A673 (cell line): ENCODE data around the gene MARK2. TPM values are rescaled to one million over a fixed set of nuclear protein-coding genes. Genes with fewer than 3 reads are reported as not detected.

Source experiments
- BruUV-seq: library from RNA; stranded (reverse); fragments of 400-500 nt; replicated peaks from 2 replicates; lab custom pipeline; 2021; lab: Mats Ljungman, UMichigan
- CTCF ChIA-PET: fragments of 300-600 bp; sonication (Branson Sonifier 250); formaldehyde crosslinking; loops from one replicate; lab custom pipeline; 2022; ENCODE audit warnings: antibody characterized with exemption; lab: Charles Lee
- POLR2A ChIA-PET: fragments of 300-600 bp; sonication (Branson Sonifier 250); formaldehyde crosslinking; loops from one replicate; lab custom pipeline; 2022; ENCODE audit warnings: antibody characterized with exemption; ENCODE audit not compliant: low non-redundant PET; lab: Charles Lee
- DNase-seq: peaks from one replicate; pipeline ENCODE4 v3.0.0-alpha.2; 2015; ENCODE audit warnings: low spot score
- H3K27ac ChIP-seq: fragments of 200-600 bp; sonication (generic); 2 replicates; pipeline ENCODE4 v1.5.1; 2016; ENCODE audit warnings: mixed run types, low read depth, mild to moderate bottlenecking, mixed read lengths, antibody characterized with exemption, low read length; ENCODE audit not compliant: poor library complexity, severe bottlenecking
- H3K27me3 ChIP-seq: fragments of 200-600 bp; sonication (generic); replicated peaks from 2 replicates; pipeline ENCODE4 v1.6.1; 2017; ENCODE audit warnings: mixed run types, low read depth, mild to moderate bottlenecking, mixed read lengths, antibody characterized with exemption, low read length; ENCODE audit not compliant: insufficient read depth, poor library complexity
- H3K36me3 ChIP-seq: fragments of 200-600 bp; sonication (generic); 2 replicates; pipeline ENCODE4 v1.6.1; 2016; ENCODE audit warnings: mixed run types, mild to moderate bottlenecking, mixed read lengths, antibody characterized with exemption, low read length; ENCODE audit not compliant: insufficient read depth, poor library complexity, severe bottlenecking
- H3K4me1 ChIP-seq: fragments of 200-600 bp; sonication (generic); 2 replicates; pipeline ENCODE4 v1.6.1; 2017; ENCODE audit warnings: mixed run types, mild to moderate bottlenecking, mixed read lengths, antibody characterized with exemption, low read length; ENCODE audit not compliant: insufficient read depth, poor library complexity, severe bottlenecking
- H3K4me3 ChIP-seq: fragments of 200-600 bp; sonication (generic); 2 replicates; pipeline ENCODE4 v1.5.1; 2016; ENCODE audit warnings: low read depth, mixed run types, mild to moderate bottlenecking, mixed read lengths, low read length; ENCODE audit not compliant: poor library complexity, severe bottlenecking
- H3K9me3 ChIP-seq: fragments of 200-600 bp; sonication (generic); 2 replicates; pipeline ENCODE4 v1.6.1; 2016; ENCODE audit warnings: mixed run types, low read depth, mild to moderate bottlenecking, mixed read lengths, antibody characterized with exemption, low read length; ENCODE audit not compliant: poor library complexity, severe bottlenecking
- CTCF ChIP-seq: fragments of 300-800, 200-600 bp; sonication (generic); conservative IDR thresholded peaks from 2 replicates; pipeline ENCODE4 v1.5.1; 2017; ENCODE audit warnings: low read depth, mild to moderate bottlenecking, antibody characterized with exemption, low read length, moderate library complexity, mixed read lengths
- EZH2 ChIP-seq: fragments of 200-600 bp; sonication (generic); IDR thresholded peaks from 2 replicates; pipeline ENCODE4 v1.6.1; 2017; ENCODE audit warnings: borderline replicate concordance, low read depth, mild to moderate bottlenecking, mixed read lengths, antibody characterized with exemption, low read length; ENCODE audit not compliant: poor library complexity, severe bottlenecking
- intact Hi-C: fragments of 100-400 bp; cut with micrococcal nuclease; formaldehyde crosslinking; loops from one replicate; pipeline ENCODE4 v1.10.0; 2022; ENCODE audit not compliant: unreplicated experiment
- total RNA-seq: library from RNA; stranded (reverse); gene quantifications from 2 replicates; pipeline ENCODE4 v1.2.3, GENCODE V29; 2021

MARK2 gene
- total RNA-seq, 1 experiment from 2014 or later, result 61.7 TPM

GRCh38 chr11:63839508-63840355 is 822 bp downstream of the MARK2 start:
- Histone ChIP-seq H3K4me1 (peaks cover 31% of the 10 kb centered on the region), H3K27ac (peak overlapping the region; percentile 86), H3K4me3 (peak overlapping the region; percentile 98), H3K27me3 (no peaks in the 10 kb centered on the region), H3K36me3 (peaks cover 13% of the 10 kb centered on the region), H3K9me3 (no peaks in the 10 kb centered on the region)
- CTCF ChIA-PET, result interaction anchor here (0.9 to 4.5 kb wide), 3 partner anchors 67 to 312 kb away, joined by 3 to 44 read pairs (median 4); no protein-coding TSS in a partner anchor
- TF ChIP-seq EZH2 (no peak), CTCF (no peak)
- DNase-seq, result no peak
- BruUV-seq, result no TSS peak
- intact Hi-C loops, result loop anchor here (2.0 to 10.0 kb wide), 2 partner anchors 135 to 309 kb away; partner anchors contain the start of gene COX8A
- POLR2A ChIA-PET, result no interaction called here

- intact Hi-C loops, result no loop called here
- H3K4me1 ChIP-seq, result peaks cover 31% of the 10 kb centered on the region
- H3K4me3 ChIP-seq, result peak overlapping the region; percentile 98
- H3K9me3 ChIP-seq, result no peaks in the 10 kb centered on the region
- H3K27me3 ChIP-seq, result no peaks in the 10 kb centered on the region
- TF ChIP-seq EZH2, result no peak
- no peak for TF ChIP-seq CTCF
- CTCF ChIA-PET, result interaction anchor here (1.4 kb wide), 1 partner anchor 105 kb away, joined by 8 read pairs; no protein-coding TSS in a partner anchor
- BruUV-seq, result no TSS peak
- DNase-seq, result no peak
- peaks cover 13% of the 10 kb centered on the region for H3K36me3 ChIP-seq
- POLR2A ChIA-PET, result no interaction called here
- H3K27ac ChIP-seq, result peak overlapping the region; percentile 86
Measured at GRCh38 chr11:63840356-63841060, 1.6 kb downstream of the MARK2 start.

- no peak for TF ChIP-seq EZH2
- no peak for TF ChIP-seq CTCF
- intact Hi-C loops, result no loop called here
- BruUV-seq, result TSS peak; percentile 17
- Histone ChIP-seq H3K27ac (no peak overlapping the region), H3K4me1 (peaks cover 31% of the 10 kb centered on the region), H3K9me3 (no peaks in the 10 kb centered on the region), H3K27me3 (no peaks in the 10 kb centered on the region), H3K4me3 (peak overlapping the region; percentile 98), H3K36me3 (peaks cover 16% of the 10 kb centered on the region)
- CTCF ChIA-PET, result interaction anchor here (1.4 kb wide), 1 partner anchor 104 kb away, joined by 8 read pairs; no protein-coding TSS in a partner anchor
- POLR2A ChIA-PET, result no interaction called here
- DNase-seq, result peak; percentile 66
Measured at GRCh38 chr11:63841554-63841953, 2.6 kb downstream of the MARK2 start.
